Activated effector memory CD4-positive, alpha-beta T cell treated with Interleukin-2 at 50 U/mL for 16 hours (primary cell): Measurements from ENCODE around the gene KIAA0825.
"Not testable (repeated sequence)": the region's sequence is repeated elsewhere in the genome, so short reads cannot be mapped to it uniquely, and the experiment has no call there.

ENCODE experiments used
- DNase-seq: peaks from one replicate; pipeline ENCODE4 v3.0.0-alpha.2; 2020

Gene KIAA0825

DNA sequence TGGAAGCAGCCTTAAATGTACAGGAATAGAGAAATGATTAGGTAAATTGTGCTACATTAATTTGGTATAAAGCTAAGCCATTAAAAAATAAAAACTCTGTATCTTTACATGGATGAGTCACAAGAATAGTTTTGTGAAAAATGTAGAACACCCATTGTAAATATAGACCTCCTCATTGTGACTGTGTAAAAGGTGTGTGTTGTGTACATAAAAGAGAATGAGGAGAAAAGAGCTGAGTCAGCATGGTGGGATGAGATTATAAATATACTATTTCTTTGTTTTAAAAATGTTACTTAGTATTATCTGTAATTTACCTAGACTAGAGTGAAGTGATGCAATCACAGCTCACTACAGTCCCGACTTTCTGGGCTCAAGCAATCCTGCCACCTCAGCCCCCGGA, 250.5 kb downstream of the KIAA0825 start:
- no peak for DNase-seq

DNA sequence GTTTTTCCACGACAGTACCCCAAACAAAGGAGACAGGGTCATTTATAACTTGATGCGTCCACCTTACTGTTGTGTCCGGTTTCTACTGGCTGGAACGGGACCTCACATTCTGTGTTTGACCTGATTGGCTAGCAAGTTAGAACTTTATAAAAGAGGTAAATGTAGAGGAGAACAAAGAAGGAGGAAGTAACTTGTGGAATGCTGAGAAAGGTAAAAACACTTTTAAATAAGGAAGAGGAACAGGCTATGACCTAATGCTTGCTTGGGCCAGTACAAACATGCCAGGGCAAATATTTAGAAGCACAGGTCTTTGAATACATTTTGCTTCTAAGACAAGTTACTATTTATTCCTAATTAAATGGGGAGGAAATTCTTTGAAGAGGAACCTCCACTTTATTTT, 251.6 kb downstream of the KIAA0825 start:
- DNase-seq, result no peak

DNA sequence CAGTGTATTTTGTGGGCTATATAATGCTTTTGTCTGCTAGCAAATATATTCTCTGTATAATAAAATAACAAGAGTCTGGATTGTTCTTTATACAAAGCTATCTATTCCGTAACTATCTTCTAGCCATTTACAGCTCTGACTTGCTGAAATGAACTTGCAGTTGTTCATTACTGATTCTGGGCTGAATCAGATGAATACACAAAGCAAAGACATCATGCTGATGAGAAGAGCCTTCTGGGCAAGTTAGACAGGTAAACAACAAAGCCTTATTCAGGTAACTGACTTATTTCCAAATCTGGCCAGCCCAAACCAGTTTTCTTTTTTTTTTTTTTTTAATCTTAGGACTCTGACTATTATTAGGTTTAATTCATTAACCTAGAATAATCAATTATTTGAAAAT, 255.5 kb downstream of the KIAA0825 start:
- DNase-seq, result no peak

DNA sequence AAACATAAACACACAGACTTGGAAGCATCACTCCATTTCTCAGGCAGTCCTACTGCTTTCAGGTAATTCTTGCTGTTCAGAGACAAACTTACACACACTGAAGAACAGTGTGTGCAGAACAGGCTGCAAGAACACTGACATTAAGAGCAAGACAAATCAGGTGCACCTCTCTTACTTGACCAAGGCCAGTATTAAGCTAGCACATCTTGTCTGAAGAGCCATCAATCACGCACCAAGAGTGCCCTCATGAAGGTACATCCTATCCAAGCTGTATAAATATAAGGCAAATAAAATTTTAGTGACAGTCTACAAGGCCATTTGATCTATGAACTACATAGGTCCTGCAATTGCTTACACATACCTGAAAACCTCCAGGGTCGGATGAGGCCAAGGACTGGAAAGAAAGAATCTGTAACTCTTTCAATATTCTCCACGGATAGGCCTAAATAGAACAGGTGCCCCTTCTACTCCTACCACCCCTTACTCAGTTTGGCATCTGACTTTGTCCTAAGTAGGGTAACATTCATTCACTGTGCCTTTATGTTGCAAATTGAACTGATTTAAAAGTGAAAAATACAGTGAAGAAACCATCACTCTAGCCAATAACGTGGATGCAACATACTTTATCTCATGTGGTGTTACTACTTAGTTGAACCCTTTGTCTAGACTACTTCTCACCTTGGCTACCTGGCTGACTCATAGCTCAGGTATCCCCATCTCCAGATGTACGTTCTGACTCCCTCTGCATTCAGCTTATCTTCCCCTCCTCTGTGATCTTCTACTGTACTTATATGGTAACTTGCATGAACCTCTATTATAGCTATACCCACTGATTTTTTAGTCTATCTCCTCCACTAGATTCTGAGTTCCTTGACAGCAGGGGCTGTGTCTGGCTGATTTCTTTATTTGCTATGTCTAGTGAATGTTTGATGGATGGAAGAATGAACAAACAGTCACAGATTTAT, 256.3 kb downstream of the KIAA0825 start:
- no peak for DNase-seq

DNA sequence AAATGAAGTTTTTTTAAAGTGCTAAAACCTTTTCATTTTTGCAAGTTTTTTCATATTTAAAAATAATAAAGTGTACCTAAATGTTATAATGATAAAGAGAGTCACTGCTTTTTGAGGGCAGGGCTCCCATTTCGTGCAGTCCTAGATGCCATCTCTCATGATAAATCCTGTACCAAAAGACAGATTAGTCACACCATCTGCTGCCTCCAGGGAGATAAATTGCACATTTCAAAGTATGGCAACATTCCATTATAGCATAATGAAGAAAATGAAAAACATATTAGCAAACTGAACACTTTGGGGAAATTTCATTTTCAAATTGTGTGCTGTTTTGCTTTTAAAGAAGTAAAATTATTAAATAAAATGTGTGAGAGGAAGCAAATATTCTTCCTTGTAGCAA, 257.2 kb downstream of the KIAA0825 start:
- DNase-seq, result no peak

DNA sequence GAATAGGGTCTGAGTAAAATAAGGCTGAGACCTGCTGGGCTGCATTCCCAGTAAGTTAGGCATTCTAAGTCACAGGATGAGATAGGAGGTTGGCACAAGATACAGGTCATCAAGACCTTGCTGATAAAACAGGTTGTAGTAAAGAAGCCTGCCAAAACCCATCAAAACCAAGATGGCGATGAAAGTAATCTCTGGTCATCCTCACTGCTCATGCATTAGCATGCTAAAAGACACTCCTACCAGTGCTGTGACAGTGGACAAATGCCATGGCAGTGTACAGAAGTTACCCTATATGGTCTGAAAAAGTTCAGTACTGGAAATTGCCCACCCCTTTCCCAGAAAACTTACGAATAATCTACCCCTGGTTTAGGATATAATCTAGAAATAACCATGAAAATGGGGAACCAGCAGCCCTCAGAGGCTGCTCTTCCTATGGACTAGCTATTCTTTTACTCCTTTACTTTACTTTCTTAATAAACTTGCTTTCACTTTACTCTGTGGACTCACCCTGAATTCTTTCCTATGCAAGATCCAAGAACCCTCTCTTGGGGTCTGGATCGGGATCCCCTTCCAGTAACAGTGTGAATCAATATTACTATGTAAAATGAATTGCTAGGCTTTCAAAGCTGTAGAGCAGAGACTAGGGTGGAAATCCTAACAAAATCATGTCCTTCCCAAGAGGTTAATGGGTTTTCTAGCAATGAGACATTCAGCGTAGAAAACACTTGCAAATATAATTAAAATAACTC, 257.8 kb downstream of the KIAA0825 start:
- no peak for DNase-seq

DNA sequence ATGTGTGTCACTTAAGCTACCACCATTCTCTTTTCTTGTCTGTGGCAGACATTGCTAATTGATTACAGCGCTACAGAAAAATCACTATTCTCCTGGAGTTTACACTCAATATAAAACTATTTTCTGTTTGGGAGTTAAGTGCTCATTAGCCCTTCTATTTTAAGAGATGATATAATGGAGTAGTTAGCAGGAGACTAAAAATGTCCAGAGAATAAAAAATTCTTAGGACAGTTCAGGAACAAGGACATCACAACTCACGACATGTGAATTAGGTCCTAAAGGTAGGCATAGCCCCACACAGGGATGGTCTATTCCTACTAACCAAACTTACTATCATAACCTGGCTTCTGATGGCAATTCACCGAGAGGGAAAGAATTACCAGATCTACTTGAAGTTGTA, 258.5 kb downstream of the KIAA0825 start:
- no peak for DNase-seq

DNA sequence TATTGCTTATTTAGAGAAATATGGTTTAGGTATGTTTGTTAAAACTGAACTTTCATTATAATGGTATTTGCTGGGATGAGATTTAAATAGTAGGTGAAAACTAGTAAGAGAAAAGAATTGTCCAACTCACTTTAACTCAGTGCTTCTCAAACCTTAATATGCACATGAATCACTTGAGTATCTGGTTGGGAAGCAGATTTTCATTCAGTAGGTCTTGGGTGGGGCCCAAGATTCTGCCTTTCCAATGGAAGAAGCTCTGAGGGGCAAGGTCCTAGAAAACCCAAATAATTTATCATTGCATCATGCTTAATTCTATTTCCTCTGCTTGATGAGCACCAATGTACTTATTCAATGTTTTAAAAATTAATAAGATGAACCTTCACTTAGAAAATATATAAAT, 262.6 kb downstream of the KIAA0825 start:
- DNase-seq, result no peak

DNA sequence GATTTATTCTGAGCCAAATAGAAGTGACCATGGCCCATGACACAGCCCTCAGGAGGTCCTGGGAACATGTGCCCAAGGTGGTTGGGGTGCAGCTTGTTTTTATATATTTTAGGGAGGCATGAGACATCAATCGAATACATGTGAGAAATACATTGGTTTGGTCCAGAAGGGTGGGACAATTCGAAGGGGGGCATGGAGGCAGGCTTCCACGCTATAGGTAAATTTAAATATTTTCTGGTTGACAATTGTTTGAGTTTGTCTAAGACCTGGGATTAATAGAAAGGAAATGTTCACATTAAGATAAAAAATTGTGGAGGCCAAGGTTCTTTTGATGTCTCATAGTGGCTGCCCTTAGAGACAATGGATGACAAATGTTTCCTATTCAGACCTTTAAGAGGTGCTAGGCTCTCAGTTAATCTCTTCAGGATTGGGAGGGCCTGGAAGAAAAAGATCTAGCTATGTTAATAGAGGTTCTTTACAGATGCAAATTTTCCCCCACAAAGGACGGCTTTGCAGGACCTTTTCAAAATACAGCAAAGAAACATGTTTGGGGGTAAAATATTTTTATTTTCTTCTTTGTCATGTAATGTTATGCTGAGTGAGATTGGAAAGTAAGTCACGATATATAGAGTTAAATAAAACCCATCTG, 263.4 kb downstream of the KIAA0825 start:
- DNase-seq, result not testable (repeated sequence)

DNA sequence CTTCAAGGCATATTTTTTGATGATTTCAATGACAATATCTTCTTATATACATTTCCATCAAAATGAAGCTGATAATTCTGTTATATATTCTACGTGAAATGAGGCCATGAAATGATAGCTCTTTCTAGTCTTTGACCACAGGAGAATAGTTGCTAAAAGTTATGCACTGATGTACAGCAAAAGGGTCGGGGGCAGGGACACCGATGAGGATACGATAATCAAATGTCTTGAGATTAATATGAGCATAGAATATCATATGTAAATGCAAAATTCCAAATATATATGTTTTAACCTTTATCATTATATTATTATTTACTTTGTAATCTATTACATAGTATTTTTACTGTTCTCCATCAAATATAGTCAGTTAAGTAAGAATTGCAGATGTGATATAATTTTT, 264.8 kb downstream of the KIAA0825 start:
- DNase-seq, result no peak

DNA sequence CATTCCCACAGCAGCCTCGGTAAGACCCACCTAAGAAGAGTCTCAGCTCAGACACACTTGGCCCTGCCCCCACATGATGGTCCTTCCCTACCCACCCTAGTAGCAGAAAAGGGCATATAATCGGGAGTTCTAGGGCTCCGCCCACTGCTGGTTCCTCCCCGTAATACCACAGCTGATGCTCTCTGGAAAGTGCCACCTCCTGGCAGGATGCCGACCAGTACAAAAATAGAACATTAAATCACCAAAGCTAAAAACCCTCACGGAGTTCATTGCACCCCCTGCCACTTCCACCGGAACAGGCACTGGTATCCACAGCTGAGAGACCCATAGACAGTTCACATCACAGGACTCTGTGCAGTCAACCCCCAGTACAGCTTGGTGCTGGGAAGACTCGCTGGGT, 271.3 kb downstream of the KIAA0825 start:
- no peak for DNase-seq

DNA sequence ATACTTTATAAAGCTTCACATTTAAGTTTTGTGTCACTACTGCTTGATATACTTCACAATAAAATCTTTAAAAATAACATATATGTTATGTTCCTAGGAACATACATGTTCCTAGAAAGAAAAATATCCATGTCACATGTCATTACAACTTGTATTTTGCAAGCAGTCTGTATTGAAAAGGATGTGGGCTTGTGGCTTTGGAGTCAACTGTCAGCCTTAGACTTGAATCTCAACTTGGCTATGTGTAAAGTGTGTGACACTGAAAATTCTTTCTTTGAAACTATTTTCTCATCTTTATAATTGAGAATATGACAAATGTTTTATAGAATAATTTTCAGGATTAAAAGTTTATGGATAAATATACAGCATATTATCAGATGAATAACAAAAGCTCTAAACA, 273.1 kb downstream of the KIAA0825 start:
- no peak for DNase-seq

DNA sequence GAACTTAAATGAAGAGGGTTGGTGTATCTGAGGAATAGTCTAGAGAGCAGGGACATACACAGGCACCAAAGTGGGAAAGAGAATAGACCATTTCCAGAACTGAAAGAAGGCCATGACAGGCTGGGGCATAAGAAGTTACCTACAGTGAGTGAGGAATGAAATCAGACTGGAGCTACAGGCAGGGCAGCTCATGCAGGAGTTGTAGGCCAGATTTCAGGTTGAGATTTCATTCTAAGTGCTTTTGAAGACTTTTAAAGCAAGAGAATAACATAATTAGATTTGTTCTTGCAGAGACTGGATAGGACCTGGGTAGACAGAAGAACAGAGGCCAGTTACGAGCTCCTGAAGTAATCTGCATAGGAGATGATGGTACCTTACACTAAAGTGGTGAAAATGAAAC, 280.8 kb downstream of the KIAA0825 start:
- DNase-seq, result no peak

DNA sequence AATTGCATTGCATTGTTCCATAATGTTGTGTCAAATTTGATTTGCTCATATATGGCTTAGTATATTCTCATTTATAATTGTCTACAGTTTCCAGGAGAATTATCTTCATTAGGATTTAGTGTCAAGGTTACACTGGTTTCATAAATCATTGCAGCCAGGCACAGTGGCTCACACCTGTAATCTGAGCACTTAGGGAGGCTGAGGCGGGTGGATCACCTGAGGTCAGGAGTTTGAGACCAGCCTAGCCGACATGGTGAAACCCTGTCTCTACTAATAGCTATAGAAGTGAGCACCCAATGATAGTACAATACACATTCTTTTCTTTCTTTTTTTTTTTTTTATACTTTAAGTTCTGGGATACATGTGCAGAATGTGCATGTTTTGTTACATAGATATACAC, 282.5 kb downstream of the KIAA0825 start:
- DNase-seq, result no peak

DNA sequence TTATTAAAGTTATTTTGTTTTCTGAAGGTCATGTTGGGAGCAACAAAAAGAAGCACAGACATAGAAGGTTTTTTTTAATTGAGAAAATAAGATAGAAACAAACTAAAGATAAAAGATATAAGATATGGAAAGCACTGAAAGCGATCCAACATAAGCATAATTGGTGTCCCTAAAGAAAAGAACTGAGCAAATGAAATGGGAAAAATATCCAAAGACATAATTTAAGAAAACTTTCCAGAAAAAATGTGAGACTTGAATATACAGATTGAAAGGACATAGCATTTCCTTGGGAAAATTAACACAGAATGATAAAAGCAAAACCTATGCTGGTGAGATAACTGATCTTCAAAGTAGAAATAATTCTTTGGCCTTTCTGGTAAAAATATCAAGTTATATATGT, 289.3 kb downstream of the KIAA0825 start:
- no peak for DNase-seq

DNA sequence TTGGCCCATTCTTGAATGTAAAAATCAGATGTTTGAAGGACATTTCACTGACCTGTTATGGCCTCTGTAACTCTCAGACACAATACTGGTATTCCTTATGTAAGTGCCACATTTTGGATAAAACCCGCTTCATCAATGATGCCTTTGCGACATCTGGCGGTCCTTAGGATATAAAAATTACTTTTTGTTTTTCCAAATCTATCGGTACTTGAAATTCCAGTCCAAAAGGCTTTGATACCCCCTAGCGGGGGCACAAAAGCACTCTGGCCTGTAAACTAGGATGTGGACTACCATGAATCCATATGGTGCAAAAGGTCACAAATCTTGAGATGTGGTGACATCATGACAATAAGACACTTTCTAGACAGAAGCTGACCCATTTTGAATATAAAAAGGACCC, 291.8 kb downstream of the KIAA0825 start:
- no peak for DNase-seq

DNA sequence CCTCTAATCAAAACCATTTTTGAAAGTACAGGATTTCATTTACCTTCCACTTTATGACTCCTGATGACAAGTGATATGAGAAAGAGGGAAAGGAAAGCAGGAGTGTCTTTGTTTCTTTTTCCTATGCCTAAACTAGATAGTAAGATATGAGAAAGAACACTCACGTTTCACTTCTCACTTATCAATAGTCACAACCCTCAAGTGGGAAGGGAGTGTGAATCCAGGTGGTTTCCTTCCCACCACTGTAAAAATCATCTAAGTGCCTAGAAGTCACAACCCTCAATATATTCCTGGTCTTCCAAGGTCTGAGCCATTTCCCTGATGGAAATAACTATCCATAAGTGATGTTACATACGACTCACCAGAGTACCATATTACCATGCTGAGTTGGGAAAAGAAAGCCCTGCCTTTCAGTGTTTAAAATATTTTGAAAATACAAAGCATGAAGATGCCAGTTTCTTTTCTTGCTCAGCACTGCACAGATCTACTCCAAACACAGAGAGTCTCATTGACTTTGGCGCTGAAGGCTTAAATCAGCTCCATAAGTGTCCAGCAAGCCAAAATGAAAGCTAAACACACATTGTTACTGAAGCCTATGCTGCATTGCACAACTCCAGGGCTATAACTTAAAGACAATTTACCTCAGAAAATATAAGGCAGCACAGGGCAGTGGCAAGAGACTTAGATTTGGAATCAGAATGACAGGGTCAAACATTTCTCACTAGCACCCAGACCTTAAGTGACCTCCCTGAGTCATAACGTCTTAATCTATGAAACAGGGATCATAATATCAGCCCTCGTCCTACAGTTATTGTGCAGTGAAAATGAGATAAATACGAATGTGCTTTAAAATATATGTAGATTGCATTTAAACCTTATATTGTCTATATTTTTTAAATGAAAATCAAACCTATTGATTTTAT, 301.2 kb downstream of the KIAA0825 start:
- DNase-seq, result no peak

DNA sequence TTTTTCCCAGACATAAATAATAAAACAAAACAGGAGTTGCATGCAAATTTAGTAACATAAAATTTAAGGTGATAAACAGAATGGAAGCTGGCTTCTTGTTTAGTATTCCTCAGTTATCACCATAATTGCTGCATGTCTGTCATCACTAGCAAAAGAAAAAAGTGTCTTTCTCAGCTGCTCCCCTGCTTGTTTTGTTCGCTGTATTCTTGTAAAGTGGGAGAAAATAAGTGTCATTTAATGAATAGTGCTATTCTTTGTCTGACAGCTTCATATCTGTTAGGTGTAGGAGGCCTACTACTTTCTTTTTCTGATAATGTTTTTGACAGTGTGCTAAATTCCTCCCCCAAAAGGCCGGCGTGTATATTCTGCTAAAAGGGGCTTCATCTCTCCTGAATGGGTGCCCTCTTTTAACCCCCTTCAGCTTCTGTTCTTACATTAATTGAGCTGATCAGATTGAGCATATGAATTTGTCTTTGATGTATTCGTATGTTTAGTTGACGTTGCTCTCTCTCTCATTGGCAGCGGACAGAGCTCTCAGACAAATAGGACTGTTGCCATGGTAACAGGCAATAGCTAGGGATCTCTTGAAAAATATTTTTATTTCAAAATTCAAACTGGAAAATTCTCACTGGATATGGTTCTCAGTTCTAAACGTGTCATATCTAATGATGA, 303.8 kb downstream of the KIAA0825 start:
- no peak for DNase-seq

DNA sequence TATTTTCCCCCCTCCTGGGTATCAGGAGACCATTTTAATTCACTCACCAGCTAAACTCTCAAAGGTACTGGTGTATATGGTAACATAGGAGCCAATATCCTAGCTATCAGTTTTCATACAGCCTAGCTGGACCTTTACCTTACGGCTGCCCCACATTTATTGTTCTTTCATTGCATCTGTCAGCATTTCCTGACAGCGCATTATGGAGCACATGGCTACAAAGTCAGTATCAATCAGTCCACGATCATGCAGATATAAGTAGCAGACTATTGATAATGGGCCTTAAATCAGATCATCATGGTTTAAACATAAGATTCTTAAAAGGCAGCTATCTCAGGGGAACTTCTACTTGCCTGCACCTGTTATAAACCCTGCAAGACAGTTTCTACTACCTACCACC, 304.7 kb downstream of the KIAA0825 start:
- no peak for DNase-seq

DNA sequence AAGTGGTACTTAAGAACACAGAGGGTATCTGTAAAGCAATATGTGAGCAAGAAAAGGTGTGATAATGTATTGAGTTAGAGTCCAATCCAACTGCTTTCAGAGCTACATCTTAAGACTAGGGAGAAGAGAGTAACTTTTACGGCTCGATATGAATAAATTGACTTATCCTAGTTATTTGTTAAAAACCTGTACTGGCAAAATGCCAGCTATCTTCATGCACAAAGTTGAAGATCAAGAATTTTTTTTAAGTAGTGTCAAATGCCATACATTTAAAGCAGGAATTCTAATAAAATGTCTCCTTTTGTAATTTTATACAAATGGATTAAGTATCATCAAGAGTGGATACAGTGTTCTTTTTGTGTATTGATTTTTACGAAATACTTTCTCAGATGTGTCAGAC, 305.2 kb downstream of the KIAA0825 start:
- DNase-seq, result no peak

DNA sequence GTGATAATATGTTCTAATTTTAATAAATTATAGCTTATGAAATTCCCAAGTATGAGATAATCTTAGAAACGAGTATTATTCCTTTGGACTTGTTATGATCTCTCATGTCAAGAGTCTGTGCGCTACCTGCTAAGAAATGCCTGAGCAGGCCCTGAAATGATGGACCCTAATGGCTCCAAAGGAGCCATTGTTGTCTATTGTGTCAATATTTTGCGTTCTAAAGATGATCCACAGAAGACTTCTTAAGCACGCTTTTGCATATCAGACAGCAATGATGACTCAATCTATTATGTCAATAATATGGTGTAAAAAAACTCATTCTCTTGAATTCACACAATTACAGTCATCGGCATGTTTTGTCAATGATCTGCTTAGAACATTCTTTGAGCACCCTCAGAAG, 306.1 kb downstream of the KIAA0825 start:
- no peak for DNase-seq

DNA sequence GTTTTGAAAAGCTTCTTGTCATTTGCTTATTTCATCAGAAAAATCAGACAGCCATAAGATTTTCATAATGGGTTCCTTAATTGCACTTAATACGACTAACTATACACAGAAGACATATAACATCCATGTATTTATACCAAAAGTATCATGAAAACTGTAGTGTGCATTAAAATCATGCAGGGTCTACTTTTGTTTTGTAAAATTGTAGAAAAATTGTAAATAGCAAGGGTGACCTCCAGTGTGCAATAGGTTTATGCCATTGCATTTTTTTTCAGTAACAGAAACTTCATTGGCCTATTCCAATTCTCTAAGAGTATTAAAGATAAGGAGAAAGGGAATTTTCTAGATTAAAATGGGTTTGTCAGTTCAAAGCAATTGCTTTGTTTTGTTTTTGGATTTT, 307.6 kb downstream of the KIAA0825 start:
- DNase-seq, result no peak
